Tibial nerve (tissue), 4 donors: Measurements from ENCODE around the gene SLIT1. TPM values are rescaled to one million over a fixed set of nuclear protein-coding genes. Genes with fewer than 3 reads are reported as not detected.

Experiments used
- DNase-seq, 2 donors: peaks; one replicate each; pipeline ENCODE4 v3.0.0-alpha.2; 2019; ENCODE audit warnings: low spot score in 2 of 2
- H3K27ac ChIP-seq, 4 donors: fragments of 200-600 bp; sonication (generic) in 3 of 4; one replicate each; pipeline ENCODE4 v1.5.1; 2017 to 2019; ENCODE audit warnings: mild to moderate bottlenecking in 1 of 4
- H3K27me3 ChIP-seq, 2 donors: fragments of 200-600 bp; sonication (generic) in 1 of 2; one replicate each; pipeline versions ENCODE4 v1.5.1 to v1.6.0; 2017 to 2019
- H3K36me3 ChIP-seq, 3 donors: fragments of 200-600 bp; sonication (generic); one replicate each; pipeline ENCODE4 v1.5.1; 2018 to 2019
- H3K4me1 ChIP-seq, 4 donors: fragments of 200-600 bp; sonication (generic) in 3 of 4; one replicate each; pipeline ENCODE4 v1.5.1; 2017 to 2019
- H3K4me3 ChIP-seq, 4 donors: fragments of 200-600 bp; sonication (generic) in 3 of 4; one replicate each; pipeline ENCODE4 v1.5.1; 2017 to 2019; ENCODE audit warnings: mild to moderate bottlenecking in 1 of 4, moderate library complexity in 1 of 4
- H3K9me3 ChIP-seq, 4 donors: fragments of 200-600 bp; sonication (generic) in 3 of 4; one replicate each; pipeline ENCODE4 v1.5.1; 2017 to 2019
- CTCF ChIP-seq, 5 experiments: fragments of 200-600 bp in 3 of 5; fragments of 450-650 bp in 2 of 5; sonication (generic) in 3 of 5; IDR thresholded peaks; one replicate each; pipeline ENCODE4 v1.5.1; 2016 to 2019; ENCODE audit warnings: antibody characterized with exemption in 5 of 5, mild to moderate bottlenecking in 3 of 5, moderate library complexity in 2 of 5
- EP300 ChIP-seq, 2 donors: sonication (generic); formaldehyde crosslinking; IDR thresholded peaks; one replicate each; pipeline ENCODE4 v1.6.1; 2017; ENCODE audit warnings: antibody characterized with exemption in 2 of 2, mild to moderate bottlenecking in 1 of 2
- POLR2A ChIP-seq, 2 donors: fragments of 450-650 bp; IDR thresholded peaks; one replicate each; pipeline ENCODE4 v1.6.1; 2017; ENCODE audit warnings: antibody characterized with exemption in 2 of 2, mild to moderate bottlenecking in 2 of 2, moderate library complexity in 2 of 2
- WGBS, 2 donors: methylation state at CpG; one replicate each; pipeline ENCODE4 v1.1.5; 2018; 5-methylcytosine and 5-hydroxymethylcytosine counted together
- total RNA-seq, 4 donors: library from RNA; depleted of rRNA; stranded (reverse); fragments of >200 nt; gene quantifications; one replicate each; pipeline ENCODE4 v1.1.0, GENCODE V29; 2016

The SLIT1 gene
- total RNA-seq, 4 donors from 2014 or later: 0.78 to 3.1 (median 1.3) TPM

DNA sequence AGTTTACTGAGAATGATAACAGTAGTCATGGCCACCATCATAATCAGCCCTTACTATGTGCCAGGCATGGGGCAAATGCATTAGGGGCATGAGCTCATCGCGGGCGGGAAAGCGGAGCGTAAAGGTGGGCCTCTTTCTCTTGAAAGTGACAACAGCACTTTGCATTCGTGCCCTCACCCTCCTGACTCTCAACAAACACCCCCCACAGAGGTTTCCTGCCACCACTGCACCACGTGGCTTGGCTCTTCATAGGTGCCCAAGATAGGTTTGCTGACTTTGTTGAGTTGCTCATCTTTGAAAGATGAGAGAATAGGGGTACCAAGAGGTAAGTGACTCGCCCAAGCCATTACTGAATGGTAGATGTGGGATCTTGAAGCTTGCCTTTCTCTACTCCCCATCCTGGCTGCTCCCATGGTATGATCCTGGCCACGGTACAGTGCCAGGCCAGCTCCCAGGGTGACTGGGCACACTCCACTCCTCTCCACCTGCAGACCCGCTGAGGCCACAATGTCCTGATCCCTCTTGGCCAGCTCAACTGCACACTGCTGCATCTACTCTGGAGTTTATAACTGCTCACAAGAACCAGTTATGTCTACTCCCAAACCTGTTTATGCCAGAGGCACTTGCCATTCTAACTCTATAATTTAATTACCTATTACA is 26.0 kb downstream of the SLIT1 start:
- DNase-seq: no peak
- Histone ChIP-seq H3K4me1 (no peaks in the 10 kb centered on the region), H3K27ac (no peak overlapping the region), H3K36me3 (no peaks in the 10 kb centered on the region), H3K27me3 (no peaks in the 10 kb centered on the region), H3K4me3 (no peak overlapping the region), H3K9me3 (no peaks in the 10 kb centered on the region)
- 90 to 92% methylated on average over 10 of the region's 10 CpGs for WGBS, 2 donors
- no peak for TF ChIP-seq POLR2A (IDR thresholded peaks at IDR 0.05)
- no peak for TF ChIP-seq CTCF (IDR thresholded peaks at IDR 0.05)
- no peak for TF ChIP-seq EP300 (IDR thresholded peaks at IDR 0.05)

- Histone ChIP-seq H3K27me3 (no peaks in the 10 kb centered on the region), H3K9me3 (no peaks in the 10 kb centered on the region), H3K36me3 (peaks cover 0 to 6% (median 0%) of the 10 kb centered on the region in 3 donors), H3K4me3 (no peak overlapping the region), H3K27ac (no peak overlapping the region), H3K4me1 (no peaks in the 10 kb centered on the region)
- no peak for DNase-seq
- no peak for TF ChIP-seq POLR2A (IDR thresholded peaks at IDR 0.05)
- TF ChIP-seq CTCF (IDR thresholded peaks at IDR 0.05): no peak
- TF ChIP-seq EP300 (IDR thresholded peaks at IDR 0.05): no peak
- 49 to 56% methylated on average over 6 of the region's 6 CpGs for WGBS, 2 donors
These were observed 28.1 kb downstream of the SLIT1 start for GRCh38 chr10:97157578-97158095.

GRCh38 chr10:97154781-97155180 is 31.0 kb downstream of the SLIT1 start:
- TF ChIP-seq POLR2A (IDR thresholded peaks at IDR 0.05) (no peak), EP300 (IDR thresholded peaks at IDR 0.05) (no peak), CTCF (IDR thresholded peaks at IDR 0.05) (no peak)
- 74 to 80% methylated on average over 4 of the region's 4 CpGs for WGBS, 2 donors
- Histone ChIP-seq H3K9me3 (no peaks in the 10 kb centered on the region), H3K4me3 (no peak overlapping the region), H3K27me3 (no peaks in the 10 kb centered on the region), H3K27ac (no peak overlapping the region), H3K4me1 (no peaks in the 10 kb centered on the region), H3K36me3 (peaks cover 0 to 6% (median 0%) of the 10 kb centered on the region in 3 donors)
- no peak for DNase-seq

DNA sequence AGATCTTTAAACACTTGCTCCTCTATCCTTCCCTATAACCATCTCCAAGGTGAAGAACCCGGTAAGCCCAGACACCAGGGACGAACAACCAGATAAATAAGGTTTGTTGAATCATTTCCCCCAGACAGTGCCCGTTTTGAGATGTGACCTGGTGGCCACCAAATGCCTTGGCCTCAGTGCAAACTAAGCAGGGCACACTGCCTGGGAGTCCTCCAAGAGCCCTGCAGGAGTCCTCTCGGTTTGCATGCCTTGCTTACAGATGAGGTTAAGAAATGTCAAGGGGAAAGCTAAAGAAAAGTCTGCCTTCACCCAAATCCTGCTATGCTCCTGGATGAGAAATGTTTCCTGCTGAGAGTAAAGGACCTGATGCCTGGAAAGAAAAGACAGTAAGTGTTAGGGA is 31.6 kb downstream of the SLIT1 start:
- H3K4me3 ChIP-seq: no peak overlapping the region
- no peak for DNase-seq
- 77 to 92% methylated on average over 4 of the region's 4 CpGs for WGBS, 2 donors
- H3K36me3 ChIP-seq: peaks cover 0 to 6% (median 0%) of the 10 kb centered on the region in 3 donors
- H3K27me3 ChIP-seq: no peaks in the 10 kb centered on the region
- no peak overlapping the region for H3K27ac ChIP-seq
- H3K4me1 ChIP-seq: no peaks in the 10 kb centered on the region
- TF ChIP-seq POLR2A (IDR thresholded peaks at IDR 0.05) (no peak), EP300 (IDR thresholded peaks at IDR 0.05) (no peak), CTCF (IDR thresholded peaks at IDR 0.05) (no peak)
- no peaks in the 10 kb centered on the region for H3K9me3 ChIP-seq

DNA sequence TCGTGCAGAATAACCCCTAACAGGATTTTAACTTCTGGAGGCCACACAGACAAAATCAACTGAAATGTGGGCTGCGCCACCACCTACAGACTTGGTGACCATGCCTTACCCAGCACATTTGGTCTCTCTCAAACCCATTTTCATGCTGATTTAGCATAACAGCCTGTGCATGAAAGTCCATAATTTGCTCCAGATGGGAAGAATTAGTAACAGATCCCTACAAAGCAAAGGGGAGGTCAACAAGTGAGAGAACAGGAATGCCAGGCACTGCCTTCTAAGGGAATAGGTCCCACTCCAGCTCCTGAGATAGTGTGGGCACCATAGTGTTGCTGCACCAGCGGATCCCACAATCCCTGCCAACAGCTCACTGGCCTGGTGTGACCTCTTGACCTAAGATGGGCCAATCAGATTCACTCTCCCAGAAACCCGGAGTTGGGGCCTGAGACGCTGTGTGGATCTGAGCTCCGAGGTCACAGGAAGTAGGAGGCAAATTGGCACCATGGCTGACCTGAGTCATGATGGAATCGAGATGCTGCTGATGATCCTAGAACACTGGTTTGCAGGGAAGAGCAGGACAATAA is 32.4 kb downstream of the SLIT1 start:
- Histone ChIP-seq H3K36me3 (peaks cover 0 to 6% (median 0%) of the 10 kb centered on the region in 3 donors), H3K27ac (no peak overlapping the region), H3K27me3 (no peaks in the 10 kb centered on the region), H3K9me3 (no peaks in the 10 kb centered on the region), H3K4me1 (no peaks in the 10 kb centered on the region), H3K4me3 (no peak overlapping the region)
- no peak for DNase-seq
- no peak for TF ChIP-seq POLR2A (IDR thresholded peaks at IDR 0.05)
- TF ChIP-seq EP300 (IDR thresholded peaks at IDR 0.05): no peak
- no peak for TF ChIP-seq CTCF (IDR thresholded peaks at IDR 0.05)
- WGBS, 2 donors: 70 to 75% methylated on average over 7 of the region's 7 CpGs
